HG03175 (cell line): ENCODE data around the gene PPARA.

Source experiments
- ATAC-seq: cut with Tn5 transposase; IDR thresholded peaks from one replicate; pipeline ENCODE4 v1.9.1; 2021; ENCODE audit warnings: mild to moderate bottlenecking, moderate library complexity; ENCODE audit not compliant: unreplicated experiment

The PPARA gene

DNA sequence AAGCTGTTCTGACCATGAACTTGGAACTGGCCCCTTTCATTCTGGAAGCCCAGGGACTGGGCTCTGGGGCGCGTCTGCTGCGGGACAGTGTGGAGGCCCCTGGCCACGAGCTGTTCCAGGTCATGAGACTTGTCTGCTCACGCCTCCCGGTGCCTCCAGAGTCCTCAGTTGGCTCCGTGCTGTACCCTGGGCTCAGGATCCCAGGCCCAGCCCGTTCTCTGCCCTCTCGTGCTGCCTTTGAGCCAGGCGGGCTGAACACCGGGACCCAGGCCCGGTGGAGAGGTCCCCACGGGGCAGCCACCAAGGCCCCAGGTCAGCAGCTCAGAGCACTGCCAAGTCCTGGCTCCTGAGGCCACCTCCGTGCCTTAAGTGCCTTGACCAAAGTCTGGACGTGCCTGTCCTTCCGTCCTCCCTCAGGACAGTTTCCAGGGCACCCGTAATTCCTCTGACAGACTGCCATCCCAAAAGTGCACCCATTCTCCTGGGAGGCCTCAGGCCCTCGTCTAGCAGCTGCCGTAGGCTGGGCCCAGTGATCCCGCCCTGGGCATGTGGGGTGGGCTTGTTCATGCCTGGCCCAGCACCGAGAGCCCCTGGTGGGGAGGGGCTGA is 36.3 kb upstream of the PPARA start:
- ATAC-seq, result no peak

DNA sequence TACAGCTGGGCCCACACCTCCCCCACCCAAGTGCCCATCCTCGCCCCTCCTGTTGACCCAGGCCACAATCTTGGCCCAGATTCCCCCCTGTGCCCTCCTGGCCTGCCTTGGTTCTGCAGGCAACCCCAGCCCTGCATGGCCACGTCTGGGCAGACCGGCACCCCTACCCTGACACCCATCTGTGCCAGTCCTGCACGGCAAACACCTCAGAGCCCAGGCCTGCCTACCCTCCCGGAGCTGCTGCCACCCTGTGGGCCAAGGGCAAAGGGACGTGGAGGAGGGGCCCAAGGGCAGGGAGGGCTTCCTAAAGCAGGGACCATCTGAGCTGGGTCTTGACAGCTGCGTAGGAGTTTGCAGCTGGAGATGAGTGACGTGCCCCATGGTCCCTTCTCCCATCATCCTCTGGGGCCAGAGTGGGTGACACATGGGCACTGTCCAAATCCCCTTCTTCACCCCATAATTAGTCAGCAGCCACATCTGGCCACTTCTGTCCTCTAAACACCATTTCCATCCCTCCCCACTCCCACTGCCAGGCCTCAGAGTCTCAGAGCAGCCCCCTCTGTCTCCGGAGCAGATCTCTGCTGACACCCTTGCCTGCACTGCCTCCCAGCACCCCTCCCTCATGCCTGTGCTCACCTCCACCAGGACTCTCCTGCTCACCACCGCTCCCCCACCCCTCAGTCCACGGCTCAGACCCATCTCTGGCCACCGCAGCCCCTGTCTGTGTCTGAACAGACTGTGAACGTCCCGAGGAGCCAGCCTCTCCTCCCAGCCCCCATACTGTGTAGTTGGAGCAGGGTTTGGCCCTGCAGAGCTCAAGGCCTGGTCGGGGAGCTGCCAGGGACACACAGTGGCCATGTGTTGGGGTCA is 35.6 kb upstream of the PPARA start:
- ATAC-seq, result no peak

DNA sequence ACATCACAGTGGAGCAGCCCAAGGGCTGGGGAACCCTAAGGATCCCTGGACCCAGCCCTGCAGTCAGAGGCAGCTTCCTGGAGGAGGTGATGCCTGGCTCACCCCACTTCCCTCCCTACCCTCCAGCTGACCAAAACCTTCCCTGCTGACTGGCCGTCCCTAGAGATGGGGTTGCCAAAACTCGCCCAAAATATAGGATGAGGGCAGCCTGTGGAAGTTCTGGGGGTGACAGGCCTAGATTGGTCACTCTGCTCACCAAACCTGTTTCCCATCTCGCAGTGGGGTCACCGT is 35.0 kb upstream of the PPARA start:
- no peak for ATAC-seq

DNA sequence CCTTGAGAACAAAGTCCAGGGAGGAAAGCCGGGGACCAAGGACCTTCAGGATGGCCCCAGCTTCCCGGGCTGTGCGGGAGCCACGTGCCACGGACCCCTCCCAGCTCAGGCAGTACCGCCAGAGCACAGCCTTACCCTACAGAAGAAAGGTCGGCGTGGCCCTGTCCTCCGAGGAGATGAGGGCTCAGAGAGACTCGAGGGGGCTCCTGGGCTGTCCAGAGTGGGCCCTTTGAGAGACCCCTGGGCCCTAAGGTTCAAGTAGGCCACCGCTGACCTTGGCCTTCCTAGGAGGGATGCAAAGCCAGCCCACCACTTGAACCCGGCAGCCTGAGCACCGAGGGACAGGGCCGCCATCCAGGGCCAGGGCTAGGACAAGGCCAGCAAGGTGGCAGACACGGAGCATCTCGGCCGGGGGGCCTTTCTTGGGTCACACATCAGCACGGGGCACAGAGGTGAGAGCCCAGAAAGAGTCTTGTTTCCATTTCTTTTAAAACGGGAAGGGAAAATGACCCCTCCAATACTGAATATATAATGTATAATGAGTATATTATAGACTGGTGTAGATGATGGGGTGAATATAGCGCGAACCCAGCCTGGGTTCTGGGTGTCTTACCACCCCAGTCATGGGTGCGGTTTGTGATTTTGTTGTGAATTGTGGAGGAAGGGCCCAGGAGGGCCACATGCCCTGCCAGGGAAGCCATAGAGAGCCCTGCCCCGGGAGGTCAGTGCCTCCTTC is 34.4 kb upstream of the PPARA start:
- no peak for ATAC-seq

DNA sequence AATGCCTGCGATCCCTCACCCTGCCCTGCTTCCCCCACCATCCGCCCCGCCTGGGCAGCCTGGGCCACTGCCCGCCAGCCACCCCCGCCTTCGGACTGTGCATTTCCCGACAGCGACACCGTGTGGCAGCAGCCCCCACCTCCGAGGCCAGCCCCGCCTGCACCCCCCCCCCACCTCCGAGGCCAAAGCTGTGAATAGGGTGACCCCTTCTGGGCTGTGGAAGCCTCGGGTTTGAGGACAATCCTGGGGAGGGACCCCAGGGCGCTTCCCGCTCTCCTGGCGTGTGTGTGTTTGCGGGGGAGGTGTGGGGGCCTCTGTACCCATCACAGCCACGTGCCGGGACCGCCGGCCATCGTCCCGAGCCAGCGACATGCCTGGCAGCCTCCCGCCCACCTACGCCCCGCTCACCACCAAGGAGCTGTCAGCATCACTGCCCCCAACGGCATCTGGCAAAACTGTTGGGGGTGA is 33.8 kb upstream of the PPARA start:
- ATAC-seq, result peak; percentile 60

- ATAC-seq, result no peak
Measured at GRCh38 chr22:46117206-46118199, 32.8 kb upstream of the PPARA start.

- ATAC-seq, result no peak
Measured at GRCh38 chr22:46119093-46119728, 31.1 kb upstream of the PPARA start.

GRCh38 chr22:46119729-46120419 is 30.5 kb upstream of the PPARA start:
- ATAC-seq, result no peak

DNA sequence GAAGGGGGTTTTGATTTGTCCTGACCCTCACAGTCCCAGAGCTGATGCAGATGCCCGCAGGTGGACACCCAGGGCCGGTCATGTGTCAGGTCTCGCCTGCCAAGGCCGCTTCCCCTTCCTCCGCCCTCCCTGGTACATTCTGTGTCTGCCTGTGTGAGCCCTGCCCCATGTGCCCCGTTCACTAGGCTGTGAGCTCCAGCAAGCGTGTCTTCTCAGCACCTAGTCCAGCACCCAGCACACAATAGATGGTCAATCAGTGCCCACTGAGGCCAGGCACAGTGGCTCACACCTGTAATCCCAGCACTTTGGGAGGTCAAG is 29.9 kb upstream of the PPARA start:
- ATAC-seq, result no peak

DNA sequence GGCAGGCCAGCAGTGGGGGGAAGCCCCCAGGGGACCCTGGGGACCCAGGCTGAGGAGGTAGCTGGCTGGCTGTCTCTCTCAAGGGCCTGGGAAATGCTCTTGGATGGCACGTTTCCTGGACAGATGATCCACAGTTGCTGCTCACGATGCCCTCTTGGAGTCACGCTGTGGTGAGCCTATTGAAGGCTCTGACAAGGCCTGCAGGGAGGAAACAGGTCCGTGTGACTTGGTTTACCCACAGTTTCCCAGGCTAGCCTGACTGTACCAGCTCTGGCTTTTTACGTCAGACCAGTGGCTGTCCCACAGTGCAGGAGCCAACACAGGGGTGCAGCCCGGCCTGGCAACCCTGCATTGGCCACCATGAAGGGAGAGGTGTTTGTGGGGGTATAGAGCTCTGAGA is 29.2 kb upstream of the PPARA start:
- ATAC-seq, result no peak

DNA sequence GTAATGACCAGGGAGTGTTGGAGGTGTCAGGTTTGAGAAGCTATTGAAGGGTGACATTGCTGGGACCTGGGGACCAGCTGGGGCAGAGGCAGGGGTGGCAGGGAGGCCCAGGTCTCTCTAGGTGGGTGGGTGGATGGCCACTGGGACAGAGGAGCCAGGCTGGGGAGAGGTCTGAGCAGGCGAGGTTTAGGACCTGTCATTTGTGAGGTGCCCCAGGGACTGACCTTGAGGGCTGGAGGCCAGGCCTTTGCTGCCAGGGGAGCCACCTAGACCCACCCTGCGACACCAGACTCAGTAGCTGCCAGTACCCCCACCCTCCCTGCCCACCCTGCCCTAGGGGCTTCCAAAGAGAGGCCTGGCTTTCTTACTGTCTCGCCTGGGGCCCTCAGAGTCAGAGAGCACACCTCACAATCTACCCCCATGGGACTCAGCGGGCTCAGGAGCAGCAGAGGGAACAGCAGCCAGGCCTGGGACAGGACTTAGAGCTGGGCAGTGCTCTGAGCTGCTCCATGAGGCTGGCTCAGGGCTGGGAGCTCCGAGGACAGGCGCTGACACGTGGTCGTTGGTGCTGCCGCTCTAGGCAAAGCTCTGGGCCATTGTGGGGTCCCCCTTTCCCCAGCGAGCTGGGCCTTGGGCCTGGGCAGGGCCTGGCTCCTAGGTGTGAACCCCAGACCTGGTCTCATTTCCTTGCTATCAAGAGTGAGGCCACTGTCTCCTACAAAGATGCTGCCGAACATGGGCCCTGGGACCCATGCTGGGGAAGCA is 28.6 kb upstream of the PPARA start:
- no peak for ATAC-seq

DNA sequence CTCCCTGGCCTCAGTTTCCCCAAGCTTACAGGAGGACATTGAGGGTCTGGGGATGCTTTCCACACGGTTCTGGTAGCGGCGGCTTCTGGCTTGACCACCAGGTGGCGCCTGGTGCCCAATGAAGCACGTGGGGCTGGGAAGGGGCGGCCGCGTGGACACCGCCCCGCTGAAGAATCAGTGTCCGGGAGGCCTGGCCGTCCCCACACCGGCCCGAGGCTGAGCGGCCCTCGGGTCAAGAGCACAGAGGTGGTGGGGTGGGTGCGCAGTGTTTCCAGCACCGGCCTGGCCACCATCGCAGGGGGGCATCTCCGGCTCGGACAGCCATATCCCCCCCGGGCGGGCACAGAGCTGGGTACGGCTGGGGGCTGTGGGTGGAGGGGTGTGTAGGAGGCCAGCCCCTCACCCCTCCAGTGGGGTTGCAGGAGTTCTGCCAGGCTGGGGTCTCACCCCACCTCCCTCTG is 27.8 kb upstream of the PPARA start:
- no peak for ATAC-seq

DNA sequence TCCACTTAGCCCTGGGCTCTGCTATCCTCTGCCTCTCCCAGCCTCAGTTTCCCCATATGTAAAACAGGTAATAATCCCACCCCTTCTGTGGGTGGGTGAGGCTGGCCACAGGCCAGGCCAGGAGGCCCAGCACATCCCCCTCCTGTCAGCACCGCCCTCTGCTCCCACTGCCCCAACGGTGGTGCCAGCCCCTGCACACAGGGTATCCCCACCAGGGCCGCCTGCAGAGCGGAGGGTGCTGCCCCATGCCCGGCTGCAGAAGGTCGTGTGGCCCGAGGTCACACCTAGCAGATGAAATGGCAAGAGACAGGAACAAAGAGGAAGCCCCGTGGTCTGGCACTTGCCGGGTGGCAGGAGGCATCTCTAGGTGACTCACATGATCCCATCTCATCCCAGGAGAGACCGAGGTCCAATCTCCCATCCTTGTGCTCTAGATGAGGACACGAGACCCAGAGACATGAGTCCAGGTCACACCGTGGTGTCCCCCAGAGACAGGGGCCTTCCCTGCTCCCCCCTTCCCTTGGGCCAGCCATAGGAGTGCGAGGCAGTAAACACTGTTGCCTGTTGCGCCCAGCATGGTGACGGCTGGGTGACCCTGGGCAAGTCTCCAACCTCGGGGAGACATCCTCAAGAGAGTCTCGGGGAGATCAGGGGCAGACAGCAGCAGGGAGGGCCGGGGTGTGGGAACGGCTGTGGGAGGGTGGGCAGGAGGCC is 27.2 kb upstream of the PPARA start:
- ATAC-seq, result no peak

GRCh38 chr22:46123694-46124382 is 26.5 kb upstream of the PPARA start:
- no peak for ATAC-seq

GRCh38 chr22:46124383-46125144 is 25.8 kb upstream of the PPARA start:
- no peak for ATAC-seq

GRCh38 chr22:46125311-46125710 is 25.0 kb upstream of the PPARA start:
- ATAC-seq, result no peak
